ENCODE data around the gene TMEM53. TPM values are rescaled to one million over a fixed set of nuclear protein-coding genes. Genes with fewer than 3 reads are reported as not detected.

Gene TMEM53
- total RNA-seq, 1 experiment from 2014 or later = 10.9 TPM

- intact Hi-C loops (cut with micrococcal nuclease; ENCODE audit: unreplicated experiment) = no loop called here
- Mint-ChIP-seq H3K9me3 (ENCODE audit: low read depth, unreplicated experiment) (no peaks in the 10 kb centered on the region), H3K27ac (ENCODE audit: unreplicated experiment) (no peak overlapping the region), H3K4me1 (ENCODE audit: low read depth, unreplicated experiment) (peaks cover 35% of the 10 kb centered on the region), H3K36me3 (ENCODE audit: insufficient read depth, unreplicated experiment) (peaks cover 25% of the 10 kb centered on the region), H3K4me3 (ENCODE audit: low read depth, unreplicated experiment) (no peak overlapping the region), H3K27me3 (ENCODE audit: unreplicated experiment) (peaks cover 28% of the 10 kb centered on the region)
- TF ChIP-seq CTCF (IDR thresholded peaks at IDR 0.05; ENCODE audit: unreplicated experiment) = no peak
- CTCF ChIA-PET = no interaction called here
- no TSS peak for BruUV-seq (replicated peaks)
- no peak for DNase-seq
Observed at GRCh38 chr1:44717653-44718052, 43.4 kb upstream of the TMEM53 start.

GRCh38 chr1:44717156-44717555 is 42.9 kb upstream of the TMEM53 start:
- H3K4me1 Mint-ChIP-seq (ENCODE audit: low read depth, unreplicated experiment) = peaks cover 35% of the 10 kb centered on the region
- CTCF ChIA-PET = interaction anchor here (0.7 kb wide), 1 partner anchor 351 kb away, joined by 8 read pairs; no protein-coding TSS in a partner anchor
- peaks cover 28% of the 10 kb centered on the region for H3K27me3 Mint-ChIP-seq (ENCODE audit: unreplicated experiment)
- H3K9me3 Mint-ChIP-seq (ENCODE audit: low read depth, unreplicated experiment) = no peaks in the 10 kb centered on the region
- DNase-seq = no peak
- no peak overlapping the region for H3K27ac Mint-ChIP-seq (ENCODE audit: unreplicated experiment)
- intact Hi-C loops (cut with micrococcal nuclease; ENCODE audit: unreplicated experiment) = no loop called here
- BruUV-seq (replicated peaks) = no TSS peak
- no peak for TF ChIP-seq CTCF (IDR thresholded peaks at IDR 0.05; ENCODE audit: unreplicated experiment)
- H3K4me3 Mint-ChIP-seq (ENCODE audit: low read depth, unreplicated experiment) = no peak overlapping the region
- H3K36me3 Mint-ChIP-seq (ENCODE audit: insufficient read depth, unreplicated experiment) = peaks cover 25% of the 10 kb centered on the region

DNA sequence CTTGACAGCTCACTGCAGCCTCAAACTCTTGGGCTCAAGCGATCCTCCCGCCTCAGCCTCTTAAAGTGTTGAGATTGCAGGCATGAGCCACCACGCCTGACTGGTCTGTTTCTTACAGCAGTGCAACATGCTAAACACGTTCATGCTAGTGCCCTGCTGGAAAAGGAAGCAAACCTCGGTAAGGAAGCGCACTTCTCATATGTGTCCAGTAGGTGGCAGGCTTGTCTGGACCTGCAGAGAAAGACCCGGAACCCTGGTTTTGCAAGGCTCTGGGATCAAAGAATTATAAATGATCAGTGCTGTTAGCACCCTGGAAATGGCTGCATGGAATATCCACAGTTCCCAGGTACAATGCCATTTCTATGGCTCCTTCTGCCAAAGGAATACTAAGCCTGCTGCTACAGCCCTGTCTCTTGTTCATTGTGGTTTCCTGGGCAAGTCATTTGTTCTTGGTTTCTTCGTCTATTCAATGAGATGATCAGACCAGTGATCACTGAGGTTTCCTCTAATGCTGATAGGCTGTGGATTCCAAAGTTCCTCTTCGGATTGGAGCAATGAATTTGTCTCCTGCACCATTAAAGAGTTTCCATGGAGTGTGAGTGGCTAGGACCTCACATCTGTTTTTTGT is 40.8 kb upstream of the TMEM53 start:
- H3K27me3 Mint-ChIP-seq (ENCODE audit: unreplicated experiment) = peaks cover 28% of the 10 kb centered on the region
- peak; percentile 76 for DNase-seq
- BruUV-seq (replicated peaks) = no TSS peak
- peaks cover 6% of the 10 kb centered on the region for H3K36me3 Mint-ChIP-seq (ENCODE audit: insufficient read depth, unreplicated experiment)
- intact Hi-C loops (cut with micrococcal nuclease; ENCODE audit: unreplicated experiment) = no loop called here
- peaks cover 24% of the 10 kb centered on the region for H3K4me1 Mint-ChIP-seq (ENCODE audit: low read depth, unreplicated experiment)
- TF ChIP-seq CTCF (IDR thresholded peaks at IDR 0.05; ENCODE audit: unreplicated experiment) = peak; percentile 80
- no peak overlapping the region for H3K4me3 Mint-ChIP-seq (ENCODE audit: low read depth, unreplicated experiment)
- CTCF ChIA-PET = no interaction called here
- H3K27ac Mint-ChIP-seq (ENCODE audit: unreplicated experiment) = no peak overlapping the region
- no peaks in the 10 kb centered on the region for H3K9me3 Mint-ChIP-seq (ENCODE audit: low read depth, unreplicated experiment)

- CTCF ChIA-PET = interaction anchor here (0.7 kb wide), 1 partner anchor 70 kb away, joined by 3 read pairs; no protein-coding TSS in a partner anchor
- H3K27ac Mint-ChIP-seq (ENCODE audit: unreplicated experiment) = no peak overlapping the region
Observed at GRCh38 chr1:44714532-44714931, 40.3 kb upstream of the TMEM53 start.

More at GRCh38 chr1:44714532-44714931, 40.3 kb upstream of the TMEM53 start:
- H3K27me3 Mint-ChIP-seq (ENCODE audit: unreplicated experiment) = peaks cover 28% of the 10 kb centered on the region
- peaks cover 21% of the 10 kb centered on the region for H3K4me1 Mint-ChIP-seq (ENCODE audit: low read depth, unreplicated experiment)
- TF ChIP-seq CTCF (IDR thresholded peaks at IDR 0.05; ENCODE audit: unreplicated experiment) = no peak
- no peak overlapping the region for H3K4me3 Mint-ChIP-seq (ENCODE audit: low read depth, unreplicated experiment)
- no peak for DNase-seq
- peaks cover 5% of the 10 kb centered on the region for H3K36me3 Mint-ChIP-seq (ENCODE audit: insufficient read depth, unreplicated experiment)
- no TSS peak for BruUV-seq (replicated peaks)
- no peaks in the 10 kb centered on the region for H3K9me3 Mint-ChIP-seq (ENCODE audit: low read depth, unreplicated experiment)
- intact Hi-C loops (cut with micrococcal nuclease; ENCODE audit: unreplicated experiment) = no loop called here

All from Calu3 (cell line).